Left cardiac atrium (tissue), 4 donors: ENCODE measurements around the gene PRDX1. TPM values are rescaled to one million over a fixed set of nuclear protein-coding genes. Genes with fewer than 3 reads are reported as not detected.
"Not testable (repeated sequence)": the region's sequence is repeated elsewhere in the genome, so short reads cannot be mapped to it uniquely, and the experiment has no call there.

Source experiments
- ATAC-seq, 2 donors: fragments of 200-7000 bp; cut with Tn5 transposase; one replicate each; pipeline ENCODE4 v1.9.1; 2020; ENCODE audit warnings: mild to moderate bottlenecking in 2 of 2, moderate library complexity in 2 of 2
- DNase-seq: peaks from one replicate; pipeline ENCODE4 v3.0.0-alpha.2; 2020
- intact Hi-C, 2 donors: fragments of 100-400 bp; cut with DNase I; formaldehyde crosslinking; loops; one replicate each; pipeline versions ENCODE4 v1.14.1 to v1.15.1; 2022 to 2023
- total RNA-seq, 2 donors: library from RNA; stranded (reverse); fragmentation: NEBNext Ultra II Directional; extraction: Animal tissue kit (Norgen Biotek cat#: 25700); gene quantifications; one replicate each; pipeline ENCODE4 v1.2.1, GENCODE V29; 2021
- donor health status: DM: no; HTN: yes; CAD: no.
- donor health status: DM: no; HTN: yes; CAD: no; lungs with severe emphysema.
- donor health status: DM: yes; HTN: yes; CAD: no.
- donor health status: Dilated cardiomyopathy.

The PRDX1 gene
- total RNA-seq, 2 donors from 2014 or later = 599 to 604 TPM

GRCh38 chr1:45488666-45489377, 32.9 kb downstream of the PRDX1 start:
- DNase-seq (no peak), ATAC-seq (no peak)
- intact Hi-C loops = no loop called here

GRCh38 chr1:45485949-45486348, 35.7 kb downstream of the PRDX1 start:
- intact Hi-C loops = no loop called here
- DNase-seq = no peak
- no peak for ATAC-seq

- ATAC-seq (no peak), DNase-seq (no peak)
- intact Hi-C loops = no loop called here
These were observed 42.5 kb downstream of the PRDX1 start for GRCh38 chr1:45479039-45479748.

- ATAC-seq (no peak), DNase-seq (no peak)
- intact Hi-C loops = no loop called here
These were observed 43.4 kb downstream of the PRDX1 start for GRCh38 chr1:45478121-45478814.

GRCh38 chr1:45477646-45478045, 44.0 kb downstream of the PRDX1 start:
- DNase-seq (no peak), ATAC-seq (no peak)
- intact Hi-C loops = no loop called here

DNA sequence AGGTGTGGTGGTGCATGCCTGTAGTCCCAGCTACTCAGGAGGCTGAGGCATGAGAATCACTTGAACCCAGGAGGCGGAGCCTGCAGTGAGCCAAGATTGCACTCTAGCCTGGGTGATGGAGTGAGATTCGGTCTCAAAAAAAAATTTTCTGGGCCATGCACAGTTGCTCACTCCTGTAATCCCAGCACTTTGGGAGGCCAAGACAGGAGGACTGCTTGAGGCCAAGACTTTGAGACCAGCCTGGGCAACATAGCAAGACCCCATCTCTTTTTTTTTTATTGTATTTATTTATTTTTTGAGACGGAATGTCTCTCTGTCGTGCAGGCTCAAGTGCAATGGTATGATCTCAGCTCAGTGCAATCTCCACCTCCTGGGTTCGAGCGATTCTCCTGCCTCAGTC, 47.5 kb downstream of the PRDX1 start:
- DNase-seq, ATAC-seq, intact Hi-C loops: not testable (repeated sequence)

DNA sequence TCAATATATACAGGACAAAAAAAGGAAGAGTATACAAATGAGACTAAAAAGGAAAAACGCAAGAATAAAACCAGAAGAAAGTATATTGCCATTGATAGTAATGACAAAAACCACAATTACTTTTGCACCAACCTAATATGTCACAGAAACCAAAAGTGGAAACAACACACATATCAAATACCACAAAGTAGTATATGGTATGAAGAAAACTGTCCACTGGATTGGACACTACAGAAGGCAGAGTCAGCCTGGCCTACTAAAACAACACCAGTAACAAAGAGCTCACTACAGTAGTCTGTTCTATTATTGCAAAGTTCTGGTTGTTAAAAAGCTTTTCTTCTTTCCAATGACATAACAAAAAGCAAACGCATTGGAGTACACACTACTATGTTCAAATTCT, 48.4 kb downstream of the PRDX1 start:
- intact Hi-C loops = no loop called here
- DNase-seq (no peak), ATAC-seq (no peak)

DNA sequence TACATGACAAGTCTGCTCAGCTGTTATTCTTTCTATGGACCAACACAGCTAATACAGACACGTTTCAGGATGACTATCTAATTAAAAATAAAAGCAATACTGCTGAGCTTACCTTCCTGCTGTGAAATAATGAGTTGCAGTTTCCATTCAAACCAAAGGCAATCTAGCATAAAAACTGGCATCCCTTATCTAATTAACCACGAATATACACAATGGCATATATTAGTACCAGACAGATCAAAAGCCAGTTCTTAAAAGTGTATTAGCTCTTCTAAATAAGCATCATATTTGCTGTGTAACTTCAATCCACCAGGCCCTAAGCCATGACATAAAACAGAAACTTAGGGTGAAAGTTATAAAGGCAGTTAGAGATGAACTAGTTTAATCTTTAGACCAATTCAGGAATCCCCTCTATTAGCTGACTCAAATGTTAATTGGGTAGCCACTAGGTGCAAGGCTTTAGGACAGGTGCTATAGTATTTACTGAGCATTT, 51.3 kb downstream of the PRDX1 start:
- intact Hi-C loops = no loop called here
- ATAC-seq = no peak
- no peak for DNase-seq

DNA sequence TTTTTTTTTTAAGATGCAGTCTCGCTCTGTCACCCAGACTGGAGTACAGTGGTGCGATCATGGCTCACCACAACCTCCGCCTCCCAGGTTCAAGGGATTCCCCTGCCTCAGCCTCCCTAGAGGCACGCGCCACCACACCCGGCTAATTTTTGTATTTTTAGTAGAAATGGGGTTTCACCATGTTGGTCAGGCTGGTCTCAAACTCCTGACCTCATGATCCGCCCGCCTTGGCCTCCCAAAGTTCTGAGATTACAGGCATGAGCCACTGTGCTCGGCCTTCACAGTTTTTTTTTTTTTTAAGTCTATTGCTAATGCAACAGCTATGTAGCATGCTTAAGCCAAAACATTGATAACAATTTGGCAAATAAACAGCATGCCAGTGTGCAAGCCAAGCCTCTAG, 54.3 kb downstream of the PRDX1 start:
- intact Hi-C loops, DNase-seq, ATAC-seq: not testable (repeated sequence)

DNA sequence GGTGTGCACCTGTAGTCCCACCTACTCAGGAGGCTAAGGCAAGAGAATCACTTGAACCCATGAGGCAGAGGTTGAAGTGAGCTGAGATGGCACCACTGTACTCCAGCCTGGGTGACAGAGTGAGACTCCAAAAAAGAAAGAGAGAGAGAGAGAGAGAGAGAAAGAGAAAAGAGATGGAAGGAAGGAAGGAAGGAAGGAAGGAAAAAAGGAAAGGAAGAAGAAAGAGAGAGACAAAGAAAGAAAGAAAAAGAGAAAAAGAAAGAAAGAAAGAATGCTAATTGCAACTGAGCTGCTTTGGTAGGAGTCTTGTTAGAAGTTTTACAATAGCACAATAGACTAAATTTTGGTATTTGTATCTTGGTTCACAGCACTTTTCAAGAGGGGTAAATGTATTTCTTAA, 56.4 kb downstream of the PRDX1 start:
- intact Hi-C loops = no loop called here
- no peak for ATAC-seq
- no peak for DNase-seq

Other genes with a start within 250 kb of the PRDX1 start
- under 1 TPM; 0.27 to 0.50 TPM for gene HPDL, start 195.0 kb downstream of the PRDX1 start, total RNA-seq
- gene TOE1, start 181.7 kb downstream of the PRDX1 start, total RNA-seq = 1 to 10 TPM; 5.4 to 6.6 TPM
- 10 to 100 TPM in 1 of 2 donors, 1 to 10 TPM in 1; 9.1 to 11.0 TPM for gene MUTYH, start 181.4 kb downstream of the PRDX1 start, total RNA-seq
- 1 to 10 TPM; 1.4 to 2.8 TPM for gene TESK2, start 30.7 kb downstream of the PRDX1 start, total RNA-seq
- gene CCDC163, start 21.8 kb downstream of the PRDX1 start, total RNA-seq = 1 to 10 TPM; 2.2 to 2.7 TPM
- 10 to 100 TPM; 19.5 to 23.4 TPM for gene MMACHC, start 21.6 kb downstream of the PRDX1 start, total RNA-seq
- 100 to 1,000 TPM in 1 of 2 donors, 10 to 100 TPM in 1; 96.8 to 103 TPM for gene AKR1A1, start 28.9 kb upstream of the PRDX1 start, total RNA-seq
- 10 to 100 TPM; 38.2 to 56.4 TPM for gene NASP, start 62.2 kb upstream of the PRDX1 start, total RNA-seq
- 1 to 10 TPM in 1 of 2 donors, under 1 TPM in 1; 0.44 to 1.2 TPM for gene CCDC17, start 102.2 kb upstream of the PRDX1 start, total RNA-seq
- gene GPBP1L1, start 164.6 kb upstream of the PRDX1 start, total RNA-seq = 10 to 100 TPM; 69.0 to 71.6 TPM
- gene TMEM69, start 166.3 kb upstream of the PRDX1 start, total RNA-seq = 10 to 100 TPM; 19.2 to 19.7 TPM
- gene IPP, start 228.8 kb upstream of the PRDX1 start, total RNA-seq = 10 to 100 TPM in 1 of 2 donors, 1 to 10 TPM in 1; 9.4 to 11.2 TPM